Muscle of leg (tissue), 9 donors: ENCODE results near the gene PATL2. TPM values are rescaled to one million over a fixed set of nuclear protein-coding genes. Genes with fewer than 3 reads are reported as not detected.

Experiments used
- polyA plus RNA-seq, 8 donors: library from polyadenylated mRNA; unstranded; fragments of 120-200 nt; gene quantifications; one replicate each; pipeline versions ENCODE4 v1.2.1 to v1.2.3, GENCODE V29; 2013; ENCODE audit warnings: inconsistent platforms in 1 of 8, low replicate concordance in 1 of 8; ENCODE audit not compliant: insufficient read length in 8 of 8, insufficient read depth in 1 of 8
- total RNA-seq: library from RNA; stranded (reverse); fragments of 120-200 nt; gene quantifications from one replicate; pipeline ENCODE4 v1.2.4, GENCODE V29; 2013

PATL2 gene
- total and polyA plus RNA-seq, 9 donors = 0.58 to 1.2 (median 0.89) TPM

Other genes starting within 250 kb of the PATL2 start
- gene EIF3J, start 174.2 kb downstream of the PATL2 start, total RNA-seq = 38.6 TPM
- gene EIF3J, start 174.2 kb downstream of the PATL2 start, polyA plus RNA-seq = 100 to 1,000 TPM in 1 of 8 donors, 10 to 100 TPM in 7; 67.8 to 101 (median 94.6) TPM
- gene SPG11, start 47.7 kb downstream of the PATL2 start, total RNA-seq = 40.1 TPM
- gene SPG11, start 47.7 kb downstream of the PATL2 start, polyA plus RNA-seq = 10 to 100 TPM; 28.5 to 48.2 (median 37.8) TPM
- 834 TPM for gene B2M, start 194 bp upstream of the PATL2 start, total RNA-seq
- 100 to 1,000 TPM; 469 to 791 (median 629) TPM for gene B2M, start 194 bp upstream of the PATL2 start, polyA plus RNA-seq
- gene TRIM69, start 25.2 kb upstream of the PATL2 start, total RNA-seq = 16.1 TPM
- 10 to 100 TPM; 14.6 to 28.2 (median 23.0) TPM for gene TRIM69, start 25.2 kb upstream of the PATL2 start, polyA plus RNA-seq
- gene TERB2, start 245.4 kb upstream of the PATL2 start, total RNA-seq = not detected
- gene TERB2, start 245.4 kb upstream of the PATL2 start, polyA plus RNA-seq = under 1 TPM in 1 of 8 donors, not detected in 7; 0.21 TPM